Smooth muscle cell (in vitro differentiated cells): Measurements from ENCODE around the gene SOCS3. TPM values are rescaled to one million over a fixed set of nuclear protein-coding genes. Genes with fewer than 3 reads are reported as not detected.

Source experiments
- DNase-seq: peaks from one replicate; lab custom pipeline; 2025; ENCODE audit not compliant: unreplicated experiment; lab: John Stamatoyannopoulos, UW
- H2AFZ ChIP-seq: fragments of 200-600 bp; sonication (generic); 2 replicates; pipeline ENCODE4 v1.6.0; 2016; ENCODE audit warnings: antibody characterized with exemption, low read depth, mild to moderate bottlenecking
- H3F3A ChIP-seq: fragments of 200-600 bp; sonication (generic); 2 replicates; pipeline ENCODE4 v1.6.0; 2017; ENCODE audit warnings: antibody characterized with exemption, low read depth
- H3K27ac ChIP-seq: fragments of 200-600 bp; sonication (generic); 2 replicates; pipeline ENCODE4 v1.5.1; 2016; ENCODE audit warnings: low read depth, mild to moderate bottlenecking
- H3K27me3 ChIP-seq: fragments of 200-600 bp; sonication (generic); 2 replicates; pipeline ENCODE4 v1.6.1; 2016; ENCODE audit warnings: low read depth, mild to moderate bottlenecking
- H3K36me3 ChIP-seq: fragments of 200-600 bp; sonication (generic); 2 replicates; pipeline ENCODE4 v1.5.1; 2016; ENCODE audit warnings: low read depth
- H3K4me1 ChIP-seq: fragments of 200-600 bp; sonication (generic); 2 replicates; pipeline ENCODE4 v1.5.1; 2016; ENCODE audit warnings: low read depth
- H3K4me2 ChIP-seq: fragments of 200-600 bp; sonication (generic); 2 replicates; pipeline ENCODE4 v1.6.0; 2016; ENCODE audit warnings: mild to moderate bottlenecking
- H3K4me3 ChIP-seq: fragments of 200-600 bp; sonication (generic); 2 replicates; pipeline ENCODE4 v1.5.1; 2016; ENCODE audit warnings: mild to moderate bottlenecking
- H3K79me2 ChIP-seq: fragments of 200-600 bp; sonication (generic); 2 replicates; pipeline ENCODE4 v1.6.0; 2016; ENCODE audit warnings: low read depth, mild to moderate bottlenecking
- H3K9ac ChIP-seq: fragments of 200-600 bp; sonication (generic); 2 replicates; pipeline ENCODE4 v1.6.0; 2016; ENCODE audit warnings: low read depth
- H3K9me3 ChIP-seq: fragments of 200-600 bp; sonication (generic); replicated peaks from 2 replicates; pipeline ENCODE4 v1.5.1; 2016; ENCODE audit warnings: low read depth
- H4K20me1 ChIP-seq: fragments of 200-600 bp; sonication (generic); 2 replicates; pipeline ENCODE4 v1.6.0; 2016; ENCODE audit warnings: low read depth
- WGBS: methylation state at CpG from one replicate; pipeline ENCODE4 v1.1.7; 2016; ENCODE audit warnings: low lambda C conversion rate; 5-methylcytosine and 5-hydroxymethylcytosine counted together
- polyA plus RNA-seq: library from polyadenylated mRNA; unstranded; fragments of >200 nt; fragmentation: Nextera tagmentation; extraction: Ambion mirVana; gene quantifications from 2 replicates; pipeline ENCODE4 v1.2.1, GENCODE V29; 2016
- total RNA-seq: library from RNA; depleted of rRNA; stranded (reverse); fragments of >200 nt; gene quantifications from 2 replicates; pipeline ENCODE4 v1.2.3, GENCODE V29; 2014
- TF ChIP-seq, protein P1 (sequence below): fragments of 200-600 bp; sonication (generic); IDR thresholded peaks from 2 replicates; pipeline ENCODE4 v1.5.1; 2017; ENCODE audit warnings: borderline replicate concordance, mild to moderate bottlenecking, antibody characterized with exemption; ENCODE audit not compliant: insufficient read depth, poor library complexity, severe bottlenecking

The SOCS3 gene
- total and polyA plus RNA-seq, 2 experiments from 2014 or later, result 116 to 310 TPM

- no peak overlapping the region for H2AFZ ChIP-seq
- WGBS, result 92% methylated on average over 5 of the region's 8 CpGs
- no peaks in the 10 kb centered on the region for H4K20me1 ChIP-seq
- H3K4me1 ChIP-seq, result peaks cover 21% of the 10 kb centered on the region
- H3K27ac ChIP-seq, result no peak overlapping the region
- peaks cover 15% of the 10 kb centered on the region for H3F3A ChIP-seq
- no peak overlapping the region for H3K4me3 ChIP-seq
- TF ChIP-seq, protein P1, sequence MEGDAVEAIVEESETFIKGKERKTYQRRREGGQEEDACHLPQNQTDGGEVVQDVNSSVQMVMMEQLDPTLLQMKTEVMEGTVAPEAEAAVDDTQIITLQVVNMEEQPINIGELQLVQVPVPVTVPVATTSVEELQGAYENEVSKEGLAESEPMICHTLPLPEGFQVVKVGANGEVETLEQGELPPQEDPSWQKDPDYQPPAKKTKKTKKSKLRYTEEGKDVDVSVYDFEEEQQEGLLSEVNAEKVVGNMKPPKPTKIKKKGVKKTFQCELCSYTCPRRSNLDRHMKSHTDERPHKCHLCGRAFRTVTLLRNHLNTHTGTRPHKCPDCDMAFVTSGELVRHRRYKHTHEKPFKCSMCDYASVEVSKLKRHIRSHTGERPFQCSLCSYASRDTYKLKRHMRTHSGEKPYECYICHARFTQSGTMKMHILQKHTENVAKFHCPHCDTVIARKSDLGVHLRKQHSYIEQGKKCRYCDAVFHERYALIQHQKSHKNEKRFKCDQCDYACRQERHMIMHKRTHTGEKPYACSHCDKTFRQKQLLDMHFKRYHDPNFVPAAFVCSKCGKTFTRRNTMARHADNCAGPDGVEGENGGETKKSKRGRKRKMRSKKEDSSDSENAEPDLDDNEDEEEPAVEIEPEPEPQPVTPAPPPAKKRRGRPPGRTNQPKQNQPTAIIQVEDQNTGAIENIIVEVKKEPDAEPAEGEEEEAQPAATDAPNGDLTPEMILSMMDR, result no peak
- no peaks in the 10 kb centered on the region for H3K27me3 ChIP-seq
- H3K4me2 ChIP-seq, result no peak overlapping the region
- no peak overlapping the region for H3K9ac ChIP-seq
- H3K79me2 ChIP-seq, result no peaks in the 10 kb centered on the region
- no peaks in the 10 kb centered on the region for H3K36me3 ChIP-seq
- no peaks in the 10 kb centered on the region for H3K9me3 ChIP-seq
- no peak for DNase-seq
These were observed 41.0 kb downstream of the SOCS3 start for GRCh38 chr17:78318843-78319242.

GRCh38 chr17:78318407-78318806 lies 41.5 kb downstream of the SOCS3 start:
- peaks cover 15% of the 10 kb centered on the region for H3F3A ChIP-seq
- no peak overlapping the region for H3K9ac ChIP-seq
- TF ChIP-seq, protein P1, result no peak
- no peaks in the 10 kb centered on the region for H4K20me1 ChIP-seq
- no peak overlapping the region for H3K4me3 ChIP-seq
- H3K4me2 ChIP-seq, result no peak overlapping the region
- H3K4me1 ChIP-seq, result peaks cover 24% of the 10 kb centered on the region
- no peak for DNase-seq
- over 99% methylated on average over 8 of the region's 8 CpGs for WGBS
- no peak overlapping the region for H2AFZ ChIP-seq
- no peaks in the 10 kb centered on the region for H3K9me3 ChIP-seq
- H3K36me3 ChIP-seq, result no peaks in the 10 kb centered on the region
- no peaks in the 10 kb centered on the region for H3K27me3 ChIP-seq
- H3K27ac ChIP-seq, result no peak overlapping the region
- no peaks in the 10 kb centered on the region for H3K79me2 ChIP-seq

GRCh38 chr17:78317794-78318400 lies 42.0 kb downstream of the SOCS3 start:
- no peaks in the 10 kb centered on the region for H4K20me1 ChIP-seq
- no peak overlapping the region for H3K4me2 ChIP-seq
- H3K27me3 ChIP-seq, result no peaks in the 10 kb centered on the region
- H3K9ac ChIP-seq, result no peak overlapping the region
- H3K4me3 ChIP-seq, result no peak overlapping the region
- no peaks in the 10 kb centered on the region for H3K9me3 ChIP-seq
- H3K36me3 ChIP-seq, result no peaks in the 10 kb centered on the region
- H2AFZ ChIP-seq, result no peak overlapping the region
- DNase-seq, result no peak
- TF ChIP-seq, protein P1, result no peak
- H3K79me2 ChIP-seq, result no peaks in the 10 kb centered on the region
- no peak overlapping the region for H3K27ac ChIP-seq
- peaks cover 15% of the 10 kb centered on the region for H3F3A ChIP-seq
- 79% methylated on average over 10 of the region's 10 CpGs for WGBS
- peaks cover 24% of the 10 kb centered on the region for H3K4me1 ChIP-seq
